HepG2 (cell line): ENCODE data around the gene PLEKHG2. TPM values are rescaled to one million over a fixed set of nuclear protein-coding genes. Genes with fewer than 3 reads are reported as not detected.
A peak's percentile ranks its signal among the peaks of the same experiment; 100 is the strongest.

Experiments used
- CREB3 ChIP-seq: sonication (generic); formaldehyde crosslinking; IDR thresholded peaks from 2 replicates; pipeline ENCODE4 v1.5.0; 2020; ENCODE audit warnings: missing genetic modification reagents
- FOXJ3 ChIP-seq: sonication (generic); formaldehyde crosslinking; IDR thresholded peaks from 2 replicates; pipeline ENCODE4 v1.4.0; 2020; ENCODE audit warnings: missing genetic modification reagents, mild to moderate bottlenecking, borderline replicate concordance
- FOXK2 ChIP-seq: fragments of 450-650 bp; IDR thresholded peaks from 2 replicates; pipeline ENCODE4 v1.6.1; 2016
- MEIS1 ChIP-seq: sonication (generic); formaldehyde crosslinking; IDR thresholded peaks from 2 replicates; pipeline ENCODE4 v1.9.0; 2021; ENCODE audit warnings: mild to moderate bottlenecking, missing genetic modification reagents, moderate library complexity, borderline replicate concordance
- RFXAP ChIP-seq: sonication (generic); formaldehyde crosslinking; IDR thresholded peaks from 2 replicates; pipeline ENCODE4 v1.4.0; 2020; ENCODE audit warnings: missing genetic modification reagents, borderline replicate concordance
- TEF ChIP-seq: sonication (generic); formaldehyde crosslinking; IDR thresholded peaks from 2 replicates; pipeline ENCODE4 v1.5.0; 2020; ENCODE audit warnings: missing genetic modification reagents
- ZC3H4 ChIP-seq: sonication (generic); formaldehyde crosslinking; IDR thresholded peaks from 2 replicates; pipeline ENCODE4 v1.4.0; 2020; ENCODE audit warnings: missing genetic modification reagents, borderline replicate concordance
- ZMYM3 ChIP-seq: sonication (generic); formaldehyde crosslinking; IDR thresholded peaks from 2 replicates; pipeline ENCODE4 v1.5.1; 2020; ENCODE audit warnings: mild to moderate bottlenecking, missing genetic modification reagents
- ZNF205 ChIP-seq: IDR thresholded peaks from 2 replicates; pipeline ENCODE4 v1.6.1; 2018; ENCODE audit warnings: missing biosample characterization, missing genetic modification reagents
- ZNF232 ChIP-seq: sonication (generic); formaldehyde crosslinking; IDR thresholded peaks from 2 replicates; pipeline ENCODE4 v1.4.0; 2020; ENCODE audit warnings: missing genetic modification reagents, borderline replicate concordance
- ZNF253 ChIP-seq: sonication (generic); formaldehyde crosslinking; IDR thresholded peaks from 2 replicates; pipeline ENCODE4 v1.8.0; 2022; ENCODE audit warnings: mild to moderate bottlenecking, missing genetic modification reagents, borderline replicate concordance
- ZNF274 ChIP-seq: sonication (generic); formaldehyde crosslinking; IDR thresholded peaks from 2 replicates; pipeline ENCODE4 v1.5.1; 2020; ENCODE audit warnings: mild to moderate bottlenecking, missing genetic modification reagents
- ZNF468 ChIP-seq: sonication (generic); formaldehyde crosslinking; IDR thresholded peaks from 2 replicates; pipeline ENCODE4 v1.8.0; 2022; ENCODE audit warnings: mild to moderate bottlenecking, moderate library complexity, missing genetic modification reagents
- ZNF747 ChIP-seq: sonication (generic); formaldehyde crosslinking; IDR thresholded peaks from 2 replicates; pipeline ENCODE4 v1.8.1; 2023; ENCODE audit warnings: missing genetic modification reagents, mild to moderate bottlenecking, borderline replicate concordance
- ZNF777 ChIP-seq: sonication (generic); formaldehyde crosslinking; IDR thresholded peaks from 2 replicates; pipeline ENCODE4 v1.4.0; 2020; ENCODE audit warnings: missing genetic modification reagents
- ZNF788 ChIP-seq: sonication (generic); formaldehyde crosslinking; IDR thresholded peaks from 2 replicates; pipeline ENCODE4 v1.5.0; 2020; ENCODE audit warnings: mild to moderate bottlenecking, missing genetic modification reagents, borderline replicate concordance
- ZSCAN25 ChIP-seq: sonication (generic); formaldehyde crosslinking; IDR thresholded peaks from 2 replicates; pipeline ENCODE4 v1.8.0; 2022; ENCODE audit warnings: mild to moderate bottlenecking, missing genetic modification reagents
- ZZZ3 ChIP-seq: sonication (generic); formaldehyde crosslinking; IDR thresholded peaks from 2 replicates; pipeline ENCODE4 v1.4.0; 2020; ENCODE audit warnings: missing genetic modification reagents, mild to moderate bottlenecking, borderline replicate concordance
- polyA plus RNA-seq, 8 experiments: library from polyadenylated mRNA; depleted of rRNA in 3 of 8; stranded (reverse) in 7 of 8; unstranded in 1 of 8; fragments of >200 nt; fragmentation: Illumina TruSeq in 4 of 8; extraction: Trizol in 4 of 8; gene quantifications; 2 replicates each; pipeline versions ENCODE4 v1.2.1 to v1.2.3, GENCODE V29; 2011 to 2016; ENCODE audit warnings: low read depth in 4 of 8, missing spikeins in 1 of 8, mixed read lengths in 1 of 8; ENCODE audit not compliant: insufficient read depth in 1 of 8
- total RNA-seq, 5 experiments: library from RNA; depleted of rRNA; stranded (reverse); fragments of >200 nt; fragmentation: Illumina TruSeq; extraction: Trizol; gene quantifications; 2 replicates each; pipeline ENCODE4 v1.2.3, GENCODE V29; 2016; ENCODE audit warnings: low read depth in 1 of 5
- TF ChIP-seq, protein P1 (sequence below): sonication (generic); formaldehyde crosslinking; IDR thresholded peaks from 2 replicates; pipeline ENCODE4 v1.5.0; 2020; ENCODE audit warnings: mild to moderate bottlenecking, missing genetic modification reagents
- TF ChIP-seq, protein P2 (sequence below): sonication (generic); formaldehyde crosslinking; IDR thresholded peaks from 2 replicates; pipeline ENCODE4 v1.5.1; 2020; ENCODE audit warnings: missing genetic modification reagents, mild to moderate bottlenecking, borderline replicate concordance
- TF ChIP-seq, protein P3 (sequence below): sonication (generic); formaldehyde crosslinking; IDR thresholded peaks from 2 replicates; pipeline ENCODE4 v1.5.0; 2020; ENCODE audit warnings: missing genetic modification reagents
- TF ChIP-seq, protein P4 (sequence below): sonication (generic); IDR thresholded peaks from 2 replicates; pipeline ENCODE4 v1.6.1; 2016; ENCODE audit warnings: low read depth, borderline replicate concordance

PLEKHG2 gene
- total and polyA plus RNA-seq, 2 of the 13 experiments (the other 11 are each of a cell fraction or from before 2014, with no cell fraction given): 3.6 to 6.8 TPM

GRCh38 chr19:39444598-39445195 is 32.2 kb downstream of the PLEKHG2 start (continued):
- TF ChIP-seq ZC3H4 (CRISPR knock-in tag) (peak; percentile 36; the same call in 1 of the 2 replicates), ZMYM3 (CRISPR knock-in tag) (0 out of 2 replicates have a peak, but pooled peaks have one; percentile 26), TEF (no peak), ZNF232 (CRISPR knock-in tag) (no peak), ZNF788 (CRISPR knock-in tag) (no peak), ZNF274 (CRISPR knock-in tag) (no peak), ZNF777 (CRISPR knock-in tag) (0 out of 2 replicates have a peak, but pooled peaks have one; percentile 22), RFXAP (CRISPR knock-in tag) (0 out of 2 replicates have a peak, but pooled peaks have one; percentile 1), FOXK2 (no peak), ZZZ3 (CRISPR knock-in tag) (no peak), ZNF205 (CRISPR knock-in tag) (no peak), ZNF747 (CRISPR knock-in tag) (0 out of 2 replicates have a peak, but pooled peaks have one; percentile 3), ZNF468 (CRISPR knock-in tag) (no peak), FOXJ3 (CRISPR knock-in tag) (no peak), CREB3 (CRISPR knock-in tag) (0 out of 2 replicates have a peak, but pooled peaks have one; percentile 14), ZSCAN25 (CRISPR knock-in tag) (no peak), MEIS1 (no peak), ZNF253 (no peak)
- TF ChIP-seq, protein P1, sequence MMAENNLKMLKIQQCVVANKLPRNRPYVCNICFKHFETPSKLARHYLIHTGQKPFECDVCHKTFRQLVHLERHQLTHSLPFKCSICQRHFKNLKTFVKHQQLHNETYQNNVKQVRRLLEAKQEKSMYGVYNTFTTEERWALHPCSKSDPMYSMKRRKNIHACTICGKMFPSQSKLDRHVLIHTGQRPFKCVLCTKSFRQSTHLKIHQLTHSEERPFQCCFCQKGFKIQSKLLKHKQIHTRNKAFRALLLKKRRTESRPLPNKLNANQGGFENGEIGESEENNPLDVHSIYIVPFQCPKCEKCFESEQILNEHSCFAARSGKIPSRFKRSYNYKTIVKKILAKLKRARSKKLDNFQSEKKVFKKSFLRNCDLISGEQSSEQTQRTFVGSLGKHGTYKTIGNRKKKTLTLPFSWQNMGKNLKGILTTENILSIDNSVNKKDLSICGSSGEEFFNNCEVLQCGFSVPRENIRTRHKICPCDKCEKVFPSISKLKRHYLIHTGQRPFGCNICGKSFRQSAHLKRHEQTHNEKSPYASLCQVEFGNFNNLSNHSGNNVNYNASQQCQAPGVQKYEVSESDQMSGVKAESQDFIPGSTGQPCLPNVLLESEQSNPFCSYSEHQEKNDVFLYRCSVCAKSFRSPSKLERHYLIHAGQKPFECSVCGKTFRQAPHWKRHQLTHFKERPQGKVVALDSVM (CRISPR knock-in tag): peak; percentile 89
- TF ChIP-seq, protein P2, sequence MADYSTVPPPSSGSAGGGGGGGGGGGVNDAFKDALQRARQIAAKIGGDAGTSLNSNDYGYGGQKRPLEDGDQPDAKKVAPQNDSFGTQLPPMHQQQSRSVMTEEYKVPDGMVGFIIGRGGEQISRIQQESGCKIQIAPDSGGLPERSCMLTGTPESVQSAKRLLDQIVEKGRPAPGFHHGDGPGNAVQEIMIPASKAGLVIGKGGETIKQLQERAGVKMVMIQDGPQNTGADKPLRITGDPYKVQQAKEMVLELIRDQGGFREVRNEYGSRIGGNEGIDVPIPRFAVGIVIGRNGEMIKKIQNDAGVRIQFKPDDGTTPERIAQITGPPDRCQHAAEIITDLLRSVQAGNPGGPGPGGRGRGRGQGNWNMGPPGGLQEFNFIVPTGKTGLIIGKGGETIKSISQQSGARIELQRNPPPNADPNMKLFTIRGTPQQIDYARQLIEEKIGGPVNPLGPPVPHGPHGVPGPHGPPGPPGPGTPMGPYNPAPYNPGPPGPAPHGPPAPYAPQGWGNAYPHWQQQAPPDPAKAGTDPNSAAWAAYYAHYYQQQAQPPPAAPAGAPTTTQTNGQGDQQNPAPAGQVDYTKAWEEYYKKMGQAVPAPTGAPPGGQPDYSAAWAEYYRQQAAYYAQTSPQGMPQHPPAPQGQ (CRISPR knock-in tag): no peak
- TF ChIP-seq, protein P3, sequence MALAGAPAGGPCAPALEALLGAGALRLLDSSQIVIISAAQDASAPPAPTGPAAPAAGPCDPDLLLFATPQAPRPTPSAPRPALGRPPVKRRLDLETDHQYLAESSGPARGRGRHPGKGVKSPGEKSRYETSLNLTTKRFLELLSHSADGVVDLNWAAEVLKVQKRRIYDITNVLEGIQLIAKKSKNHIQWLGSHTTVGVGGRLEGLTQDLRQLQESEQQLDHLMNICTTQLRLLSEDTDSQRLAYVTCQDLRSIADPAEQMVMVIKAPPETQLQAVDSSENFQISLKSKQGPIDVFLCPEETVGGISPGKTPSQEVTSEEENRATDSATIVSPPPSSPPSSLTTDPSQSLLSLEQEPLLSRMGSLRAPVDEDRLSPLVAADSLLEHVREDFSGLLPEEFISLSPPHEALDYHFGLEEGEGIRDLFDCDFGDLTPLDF (CRISPR knock-in tag): peak; percentile 11; the same call in 1 of the 2 replicates
- TF ChIP-seq, protein P4, sequence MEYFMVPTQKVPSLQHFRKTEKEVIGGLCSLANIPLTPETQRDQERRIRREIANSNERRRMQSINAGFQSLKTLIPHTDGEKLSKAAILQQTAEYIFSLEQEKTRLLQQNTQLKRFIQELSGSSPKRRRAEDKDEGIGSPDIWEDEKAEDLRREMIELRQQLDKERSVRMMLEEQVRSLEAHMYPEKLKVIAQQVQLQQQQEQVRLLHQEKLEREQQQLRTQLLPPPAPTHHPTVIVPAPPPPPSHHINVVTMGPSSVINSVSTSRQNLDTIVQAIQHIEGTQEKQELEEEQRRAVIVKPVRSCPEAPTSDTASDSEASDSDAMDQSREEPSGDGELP: no peak
